ENCODE measurements around the gene PDLIM4. TPM values are rescaled to one million over a fixed set of nuclear protein-coding genes. Genes with fewer than 3 reads are reported as not detected.

Gene PDLIM4
- total RNA-seq, 4 donors from 2014 or later: 32.4 to 90.9 (median 50.8) TPM

DNA sequence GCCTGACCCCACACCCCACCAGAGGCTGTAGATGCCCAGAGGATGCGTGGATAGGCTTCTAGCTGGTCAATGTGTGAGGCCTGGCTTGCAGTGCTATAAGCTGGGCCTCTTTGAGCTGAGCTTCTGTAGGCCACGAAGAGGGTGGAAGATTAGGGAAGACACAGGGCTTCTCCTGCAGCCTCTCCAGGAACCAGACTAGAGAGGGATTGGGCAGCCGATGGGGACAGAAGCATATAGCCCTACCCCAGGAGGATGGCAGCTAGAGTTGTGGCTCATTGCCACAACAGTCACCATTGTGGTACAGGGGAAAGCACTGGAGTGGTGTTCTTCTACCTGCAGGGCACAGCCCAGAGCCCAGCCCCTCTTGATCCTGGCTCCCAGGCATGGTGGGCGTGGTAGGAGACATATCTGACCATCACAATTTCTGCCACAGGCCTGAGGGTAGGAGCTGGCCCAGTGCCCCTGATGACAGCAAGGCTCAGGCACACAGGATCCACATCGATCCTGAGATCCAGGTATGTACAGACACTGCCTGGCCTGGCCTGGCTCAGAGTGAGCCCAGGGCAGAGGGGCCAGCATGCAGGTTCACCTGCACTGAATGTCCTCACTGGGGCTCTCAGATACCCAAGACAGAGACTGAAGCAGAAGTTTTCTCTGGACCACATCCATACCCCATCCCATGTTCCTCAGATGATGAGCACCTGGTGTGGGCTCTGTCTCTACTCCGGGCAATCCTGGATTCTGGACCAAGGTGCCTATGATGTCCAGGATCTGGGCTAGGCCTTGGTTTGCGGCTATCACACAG is 8.7 kb downstream of the PDLIM4 start:
- WGBS, 2 donors: 67% methylated on average over 6 to 7 of the region's 7 CpGs
- DNase-seq (ENCODE audit: low spot score in 2 of 2): peak in 1 of 2 donors; percentile 5
- H3K4me3 ChIP-seq: no peak overlapping the region
- peaks cover 0 to 99% (median 83%) of the 10 kb centered on the region in 4 donors for H3K4me1 ChIP-seq
- peak overlapping the region; percentile 85 to 98 (median 92) for H3K27ac ChIP-seq
- TF ChIP-seq POLR2A (IDR thresholded peaks at IDR 0.05) (no peak), EP300 (IDR thresholded peaks at IDR 0.05) (no peak)
- TF ChIP-seq, protein P1, sequence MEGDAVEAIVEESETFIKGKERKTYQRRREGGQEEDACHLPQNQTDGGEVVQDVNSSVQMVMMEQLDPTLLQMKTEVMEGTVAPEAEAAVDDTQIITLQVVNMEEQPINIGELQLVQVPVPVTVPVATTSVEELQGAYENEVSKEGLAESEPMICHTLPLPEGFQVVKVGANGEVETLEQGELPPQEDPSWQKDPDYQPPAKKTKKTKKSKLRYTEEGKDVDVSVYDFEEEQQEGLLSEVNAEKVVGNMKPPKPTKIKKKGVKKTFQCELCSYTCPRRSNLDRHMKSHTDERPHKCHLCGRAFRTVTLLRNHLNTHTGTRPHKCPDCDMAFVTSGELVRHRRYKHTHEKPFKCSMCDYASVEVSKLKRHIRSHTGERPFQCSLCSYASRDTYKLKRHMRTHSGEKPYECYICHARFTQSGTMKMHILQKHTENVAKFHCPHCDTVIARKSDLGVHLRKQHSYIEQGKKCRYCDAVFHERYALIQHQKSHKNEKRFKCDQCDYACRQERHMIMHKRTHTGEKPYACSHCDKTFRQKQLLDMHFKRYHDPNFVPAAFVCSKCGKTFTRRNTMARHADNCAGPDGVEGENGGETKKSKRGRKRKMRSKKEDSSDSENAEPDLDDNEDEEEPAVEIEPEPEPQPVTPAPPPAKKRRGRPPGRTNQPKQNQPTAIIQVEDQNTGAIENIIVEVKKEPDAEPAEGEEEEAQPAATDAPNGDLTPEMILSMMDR (IDR thresholded peaks at IDR 0.05): no peak
- H3K36me3 ChIP-seq: peaks cover 0 to 29% (median 0%) of the 10 kb centered on the region in 3 donors
- H3K9me3 ChIP-seq: no peaks in the 10 kb centered on the region
- H3K27me3 ChIP-seq: no peaks in the 10 kb centered on the region

DNA sequence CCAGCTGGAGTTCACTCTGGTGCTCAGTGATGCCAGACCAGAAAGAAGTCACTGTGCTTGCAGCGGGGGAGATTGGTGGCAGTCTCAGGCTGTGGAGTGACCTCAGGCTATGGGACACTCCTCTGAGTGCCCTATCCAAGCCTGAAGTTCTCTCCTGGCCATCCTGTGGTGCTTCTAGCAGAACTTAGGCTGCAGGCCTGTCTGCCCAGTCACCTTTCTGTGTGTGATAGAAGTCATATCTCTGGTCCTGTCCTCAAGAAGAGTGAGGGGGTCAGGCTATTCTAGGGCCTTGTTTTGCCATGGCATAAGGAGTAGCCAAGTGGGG is 9.3 kb downstream of the PDLIM4 start:
- peaks cover 0 to 34% (median 0%) of the 10 kb centered on the region in 3 donors for H3K36me3 ChIP-seq
- peaks cover 0 to 99% (median 78%) of the 10 kb centered on the region in 4 donors for H3K4me1 ChIP-seq

DNA sequence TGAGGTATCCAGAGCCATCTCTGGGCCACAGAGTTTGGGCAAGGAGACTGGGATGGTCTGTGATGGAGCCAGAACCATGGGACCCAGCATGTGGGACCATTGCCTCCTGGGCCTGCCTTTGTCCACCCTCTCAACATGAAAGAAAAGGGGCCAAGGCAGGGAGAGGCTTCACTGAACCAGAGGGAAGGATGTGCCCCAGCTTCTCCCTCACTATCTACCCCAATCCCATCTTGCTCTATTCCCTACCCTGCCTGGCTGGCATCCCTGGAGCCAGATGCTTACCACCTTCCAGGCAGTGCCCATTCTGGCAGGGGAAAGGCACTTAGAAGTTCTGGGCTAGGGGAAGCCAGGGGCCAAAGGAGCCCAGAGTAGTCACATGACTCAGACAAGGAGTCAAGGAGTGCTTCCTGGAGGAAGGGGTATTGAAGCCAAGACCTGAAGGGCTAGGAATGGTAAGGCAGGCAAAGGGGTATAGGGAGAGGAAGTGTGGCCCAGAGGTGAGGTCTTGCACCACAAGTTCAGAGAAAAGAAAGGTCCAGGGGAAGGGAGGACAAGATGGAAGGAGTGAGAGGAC is 9.8 kb downstream of the PDLIM4 start:
- H3K4me1 ChIP-seq: peaks cover 0 to 98% (median 73%) of the 10 kb centered on the region in 4 donors
- no peak overlapping the region for H3K4me3 ChIP-seq
- H3K27me3 ChIP-seq: no peaks in the 10 kb centered on the region
- TF ChIP-seq EP300 (IDR thresholded peaks at IDR 0.05) (no peak), POLR2A (IDR thresholded peaks at IDR 0.05) (no peak)
- TF ChIP-seq, protein P1 (IDR thresholded peaks at IDR 0.05): no peak
- H3K9me3 ChIP-seq: no peaks in the 10 kb centered on the region
- H3K36me3 ChIP-seq: peaks cover 0 to 37% (median 0%) of the 10 kb centered on the region in 3 donors
- DNase-seq (ENCODE audit: low spot score in 2 of 2): no peak
- peak overlapping the region; percentile 85 to 98 (median 92) for H3K27ac ChIP-seq

More for the DNA sequence above, 9.3 kb downstream of the PDLIM4 start:
- no peaks in the 10 kb centered on the region for H3K9me3 ChIP-seq
- H3K4me3 ChIP-seq: no peak overlapping the region
- 75 to 100% methylated on average over 1 of the region's 1 CpG for WGBS, 2 donors
- H3K27me3 ChIP-seq: no peaks in the 10 kb centered on the region
- TF ChIP-seq, protein P1 (IDR thresholded peaks at IDR 0.05): no peak
- TF ChIP-seq EP300 (IDR thresholded peaks at IDR 0.05) (no peak), POLR2A (IDR thresholded peaks at IDR 0.05) (no peak)
- no peak for DNase-seq (ENCODE audit: low spot score in 2 of 2)
- peak overlapping the region; percentile 85 to 98 (median 92) for H3K27ac ChIP-seq

DNA sequence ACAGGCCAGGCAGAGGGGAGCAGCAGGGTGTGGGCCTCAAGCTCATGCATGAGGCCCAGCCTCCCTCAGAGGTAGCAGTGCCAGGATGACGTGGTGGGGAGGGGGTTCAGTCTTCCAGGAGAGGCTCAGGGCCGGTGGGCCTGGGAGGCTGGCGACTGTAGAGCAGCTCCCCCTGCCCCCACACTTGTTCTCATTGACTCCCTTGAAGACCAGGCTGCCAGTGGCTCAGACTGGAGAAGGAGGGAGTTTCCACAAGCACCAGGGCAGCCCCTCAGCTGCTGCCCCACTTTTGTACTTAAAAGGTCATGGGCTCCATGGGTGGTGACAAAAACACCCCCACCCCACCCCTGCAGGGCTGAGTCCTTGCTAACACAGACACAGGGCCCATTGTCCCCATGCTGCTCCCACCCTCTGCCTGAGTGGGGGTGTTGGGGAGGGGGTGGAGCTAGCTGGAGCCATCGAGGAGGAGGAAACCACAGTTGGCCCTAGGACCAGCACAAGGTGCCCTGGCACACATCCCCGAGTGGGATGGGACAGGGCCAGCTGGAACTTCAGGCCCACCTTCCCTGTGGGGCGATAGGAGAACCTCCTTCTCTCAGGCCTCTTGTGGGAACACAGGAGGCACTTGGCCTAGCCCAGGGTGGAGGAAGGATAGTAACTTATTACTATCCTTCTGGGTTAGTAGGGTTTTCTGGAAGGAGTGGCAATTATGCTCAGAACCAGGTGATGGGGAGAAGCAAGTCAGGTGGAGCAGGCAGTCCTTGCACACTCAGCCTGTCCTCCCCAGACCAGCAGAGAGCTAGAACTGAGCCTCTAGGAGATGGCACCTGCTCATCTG is 10.7 kb downstream of the PDLIM4 start:
- Histone ChIP-seq H3K27ac (peak overlapping the region; percentile 85 to 98 (median 92)), H3K36me3 (peaks cover 0 to 33% (median 0%) of the 10 kb centered on the region in 3 donors), H3K4me3 (no peak overlapping the region), H3K27me3 (no peaks in the 10 kb centered on the region), H3K9me3 (no peaks in the 10 kb centered on the region), H3K4me1 (peaks cover 0 to 98% (median 67%) of the 10 kb centered on the region in 4 donors)
- WGBS, 2 donors: 46 to 51% methylated on average over 4 to 6 of the region's 6 CpGs
- no peak for DNase-seq (ENCODE audit: low spot score in 2 of 2)
- TF ChIP-seq EP300 (IDR thresholded peaks at IDR 0.05) (peak; percentile 62 to 90), POLR2A (IDR thresholded peaks at IDR 0.05) (peak in 1 of 2 donors; percentile 33)
- TF ChIP-seq, protein P1 (IDR thresholded peaks at IDR 0.05): no peak
